Glomerular endothelial cell (primary cell): ENCODE data around the gene MIDN. TPM values are rescaled to one million over a fixed set of nuclear protein-coding genes. Genes with fewer than 3 reads are reported as not detected.

Experiments used
- DNase-seq: peaks from one replicate; pipeline ENCODE4 v3.0.0-alpha.2; 2011; ENCODE audit warnings: low read depth, low spot score; ENCODE audit errors: extremely low read depth
- total RNA-seq: library from RNA; depleted of rRNA; stranded (reverse); fragments of >200 nt; gene quantifications from 2 replicates; pipeline ENCODE4 v1.2.3, GENCODE V29; 2015

The MIDN gene
- total RNA-seq, 1 donor from 2014 or later, result 78.7 TPM

GRCh38 chr19:1278713-1279660 is 30.6 kb downstream of the MIDN start:
- no peak for DNase-seq

DNA sequence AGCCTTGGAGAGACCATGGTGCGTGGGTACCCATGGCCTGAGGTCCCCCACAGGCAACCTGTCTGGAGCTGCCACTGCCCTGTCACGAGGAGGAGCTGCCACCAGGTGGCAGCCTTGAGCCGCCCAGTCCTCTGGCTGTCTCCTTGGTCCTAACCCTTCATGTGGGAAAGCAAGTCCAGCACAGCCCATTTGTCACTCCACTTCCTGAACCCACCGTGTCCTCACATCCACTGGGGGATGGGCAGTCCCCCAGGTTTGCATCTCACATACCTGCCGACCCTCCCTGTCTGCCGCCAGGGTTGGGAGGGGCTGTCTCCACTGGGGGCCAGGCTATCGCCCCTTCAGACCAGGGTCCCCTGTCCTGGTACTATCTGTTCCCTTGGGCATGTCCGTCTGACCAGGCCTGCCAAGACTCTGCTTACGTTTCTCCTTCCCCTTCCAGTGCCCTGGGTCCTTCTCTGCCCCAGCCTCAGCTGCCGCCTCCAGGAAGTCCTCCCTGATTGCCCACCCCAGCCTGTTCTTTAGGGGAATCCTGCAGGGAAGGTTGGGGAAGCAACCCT is 31.5 kb downstream of the MIDN start:
- DNase-seq, result no peak

GRCh38 chr19:1280636-1281568 is 32.5 kb downstream of the MIDN start:
- no peak for DNase-seq

DNA sequence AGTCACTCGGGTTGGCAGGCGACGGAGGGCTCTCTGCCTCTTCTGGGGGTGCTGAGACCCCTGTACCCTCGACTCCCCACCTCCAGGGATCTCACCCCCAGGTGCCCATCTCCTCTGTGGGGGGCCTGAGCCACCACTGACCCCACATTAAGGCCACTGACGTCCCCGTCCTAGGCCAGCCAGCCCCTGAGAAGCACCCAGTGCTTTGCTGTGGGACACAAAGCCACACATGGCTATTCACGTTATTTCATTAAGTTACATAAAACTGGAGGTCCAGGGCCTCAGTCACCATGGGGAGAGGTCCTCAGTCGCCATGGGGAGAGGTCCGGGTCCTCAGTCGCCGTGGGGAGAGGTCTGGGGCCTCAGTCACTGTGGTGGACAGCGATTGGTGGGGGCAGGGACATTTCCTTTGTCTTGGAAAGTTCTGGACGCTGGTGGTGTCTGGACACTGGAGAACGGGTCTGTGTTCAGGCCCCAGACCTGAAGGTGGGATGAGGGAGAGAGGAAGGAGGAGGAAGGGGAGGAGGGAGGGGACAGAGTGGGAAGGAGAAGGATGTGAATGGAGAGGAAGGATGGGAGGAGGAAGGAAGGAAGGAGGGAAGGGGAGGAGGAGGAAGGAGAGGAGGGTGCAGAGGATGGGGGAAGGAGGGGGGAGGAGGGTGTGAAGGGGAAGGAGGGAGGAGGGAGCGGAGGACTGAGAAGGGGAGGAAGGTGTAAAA is 33.3 kb downstream of the MIDN start:
- no peak for DNase-seq

GRCh38 chr19:1282588-1283206 is 34.3 kb downstream of the MIDN start:
- DNase-seq, result no peak

- no peak for DNase-seq
These were observed 35.0 kb downstream of the MIDN start for GRCh38 chr19:1283207-1283916.

DNA sequence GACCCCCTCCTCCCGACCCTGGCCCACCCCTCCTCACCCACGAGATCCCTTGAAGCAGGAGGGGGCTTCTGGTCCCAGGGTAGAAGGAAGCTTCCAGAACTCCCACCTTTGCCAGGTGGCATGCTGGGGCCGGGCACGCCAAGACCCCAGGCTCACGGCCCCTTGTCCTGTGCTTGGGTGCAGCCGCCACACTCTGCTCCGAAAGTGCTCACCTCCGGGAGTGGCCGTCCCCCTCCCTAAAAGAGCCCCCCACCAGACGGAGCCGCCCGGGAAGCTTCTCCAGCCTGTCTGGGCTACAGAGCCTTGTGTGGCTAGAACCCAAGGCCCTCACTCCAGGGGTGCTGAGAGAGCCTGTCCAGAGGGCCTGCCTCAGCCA is 35.5 kb downstream of the MIDN start:
- no peak for DNase-seq

DNA sequence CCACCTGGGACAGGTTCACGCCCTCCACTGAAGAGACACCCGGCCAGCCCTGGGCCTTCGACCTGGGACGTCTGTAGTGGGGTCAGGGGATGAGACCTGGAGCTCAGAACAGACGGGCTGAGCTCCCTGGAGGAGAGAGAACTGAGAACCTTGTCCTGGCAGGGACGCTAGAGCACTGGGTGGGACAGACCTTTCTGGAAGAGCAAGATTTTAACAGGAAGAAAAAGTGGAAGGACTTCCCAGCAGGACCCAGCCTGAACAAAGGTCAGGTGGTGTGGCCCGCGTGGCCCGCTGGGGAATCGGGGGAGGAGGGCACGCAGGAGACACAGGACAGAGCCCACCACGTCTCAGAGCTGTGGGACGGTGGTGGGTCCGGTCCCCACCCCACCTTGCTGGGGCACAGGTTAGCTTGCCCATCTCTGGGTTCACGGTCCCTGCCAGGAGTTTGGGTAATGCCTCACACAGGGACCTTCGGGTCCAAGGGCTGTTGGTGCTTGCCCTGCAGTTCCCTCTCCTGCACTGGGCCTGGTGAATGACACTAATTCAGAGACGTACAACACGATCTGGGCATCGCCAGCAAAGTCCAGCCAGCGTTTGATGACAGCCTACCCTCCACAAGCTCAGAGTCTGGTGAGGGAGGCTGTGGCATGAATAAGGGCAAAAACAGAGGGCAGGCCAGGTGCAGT is 36.1 kb downstream of the MIDN start:
- no peak for DNase-seq

- DNase-seq, result no peak
These were observed 36.8 kb downstream of the MIDN start for GRCh38 chr19:1284979-1285736.

DNA sequence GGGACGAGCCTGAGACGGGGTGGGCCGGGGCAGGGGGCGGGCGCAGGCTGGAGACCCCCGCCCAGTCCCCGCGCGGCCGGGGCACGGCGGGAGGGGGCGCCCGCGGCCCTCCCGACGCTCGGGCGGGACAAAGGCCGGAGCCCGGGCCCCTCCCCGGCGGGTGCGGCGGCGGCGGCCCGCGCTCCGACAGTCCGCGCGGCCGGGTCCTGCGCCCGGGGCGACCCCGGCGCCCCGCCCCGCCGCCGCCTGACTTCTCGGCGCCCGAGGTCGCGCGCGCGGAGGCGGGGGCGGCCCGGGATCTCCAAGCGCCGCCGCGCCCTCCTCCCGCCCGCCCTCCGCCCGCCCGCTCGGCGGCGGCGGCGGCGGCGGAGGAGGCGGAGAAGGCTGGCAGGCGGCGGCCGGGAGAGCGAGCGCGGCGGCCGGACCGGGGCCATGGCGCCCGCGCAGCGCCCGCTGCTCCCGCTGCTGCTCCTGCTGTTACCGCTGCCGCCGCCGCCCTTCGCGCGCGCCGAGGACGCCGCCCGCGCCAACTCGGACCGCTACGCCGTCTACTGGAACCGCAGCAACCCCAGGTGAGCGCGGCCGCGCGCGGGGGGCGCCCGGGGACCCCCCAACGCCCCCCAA is 37.5 kb downstream of the MIDN start, which contains the start of gene EFNA2:
EFNA2 (plus strand) TSS at position 137 of the 624 bp plus-strand sequence; CDS start at position 433, 296 bp downstream.
- no peak for DNase-seq

DNA sequence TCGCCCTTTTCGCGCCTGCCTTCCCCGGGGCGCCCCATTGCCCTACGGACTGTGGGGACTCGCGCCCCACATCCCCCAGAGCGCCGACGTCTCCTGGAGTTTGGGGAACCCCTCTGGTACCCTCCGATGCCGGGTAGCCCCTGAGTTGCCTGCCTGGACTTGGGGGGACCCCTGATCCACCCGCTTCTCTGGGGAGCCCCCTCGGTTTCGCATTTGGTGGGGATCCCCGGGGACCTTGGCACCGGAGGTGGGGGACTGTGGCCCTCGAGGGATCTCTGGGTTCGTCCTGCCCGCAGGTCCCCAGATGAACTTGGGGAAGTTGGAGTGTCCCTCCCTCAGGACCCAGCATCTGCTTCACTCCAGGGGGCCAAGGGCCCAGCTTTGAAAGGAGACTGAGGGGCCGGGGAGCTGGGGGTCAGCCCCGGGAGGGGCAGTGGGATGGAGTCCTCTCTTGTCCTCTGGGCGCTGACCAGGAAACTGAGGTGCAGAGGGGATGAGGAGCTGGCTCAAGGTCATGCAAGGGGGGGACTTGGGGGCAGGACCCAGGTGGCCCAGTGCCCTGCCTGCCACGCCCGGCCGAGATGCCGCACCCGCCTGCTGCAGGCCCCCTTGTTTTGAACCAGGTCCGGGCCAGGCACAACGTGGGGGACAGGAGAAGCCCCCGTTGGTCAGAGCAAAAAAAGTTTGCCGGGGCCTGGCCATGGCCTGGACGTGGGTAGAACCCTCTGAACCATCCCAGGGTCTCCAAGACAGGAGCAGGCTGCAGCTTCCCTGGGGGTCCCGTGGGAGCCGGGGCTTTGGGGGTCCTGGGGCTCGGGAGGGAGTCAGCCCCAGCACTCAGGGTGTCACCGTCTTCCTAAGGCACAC is 38.3 kb downstream of the MIDN start:
- no peak for DNase-seq

GRCh38 chr19:1287354-1288225 is 39.2 kb downstream of the MIDN start:
- DNase-seq, result no peak

DNA sequence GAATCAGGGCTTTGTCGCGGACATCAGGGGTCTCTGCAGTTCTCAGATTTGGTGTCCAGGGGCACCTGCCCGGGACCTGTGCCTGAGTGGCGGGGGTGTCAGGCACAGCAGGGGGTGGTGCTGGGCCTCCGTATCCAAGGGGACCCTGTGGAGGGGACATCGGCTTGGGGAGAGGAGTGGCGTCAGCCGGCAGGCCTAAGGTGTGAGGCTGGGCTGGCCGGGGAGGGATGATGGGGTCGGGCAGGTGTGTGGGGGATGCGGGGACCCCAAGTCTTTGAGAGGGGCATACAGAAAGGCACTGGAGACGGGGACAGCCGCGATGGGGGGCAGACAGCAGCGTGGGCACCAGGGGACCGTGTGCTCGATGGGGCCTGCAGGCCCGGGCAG is 39.8 kb downstream of the MIDN start:
- DNase-seq, result no peak

GRCh38 chr19:1288833-1289685 is 40.7 kb downstream of the MIDN start:
- DNase-seq, result no peak

DNA sequence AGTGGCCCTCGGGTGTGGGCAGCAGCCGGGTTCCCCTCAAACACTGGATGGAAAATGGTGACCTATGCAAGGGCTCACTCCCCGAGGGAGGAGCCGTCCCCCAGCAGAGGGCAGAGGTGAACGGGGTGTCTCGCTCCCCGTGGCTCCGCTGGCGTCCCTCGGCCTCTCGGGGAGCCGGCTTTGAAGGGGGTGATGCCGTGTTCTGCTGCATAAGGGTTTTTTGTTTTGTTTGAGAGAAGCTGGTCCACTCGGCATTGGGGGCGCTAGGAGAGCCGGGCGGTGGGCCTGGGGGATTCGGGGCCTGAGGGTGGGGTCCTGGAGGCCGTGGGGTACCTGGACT is 41.3 kb downstream of the MIDN start:
- no peak for DNase-seq
